HEK293 (cell line): ENCODE measurements around the gene MLLT6.

Experiments used
- CTCF ChIA-PET: fragments of 350-600 bp; formaldehyde crosslinking; extraction: SDS; loops from one replicate; lab custom pipeline; 2021; ENCODE audit warnings: antibody characterized with exemption; lab: Yijun Ruan, JAX
- POLR2A ChIA-PET: fragments of 300-600 bp; formaldehyde crosslinking; extraction: SDS; loops from one replicate; lab custom pipeline; 2020; ENCODE audit warnings: antibody characterized with exemption, inconsistent platforms; lab: Yijun Ruan, JAX
- H3K27ac ChIP-seq: fragments of 200-500 bp; sonication (Bioruptor generic); 2 replicates; pipeline ENCODE4 v1.5.1; 2014; ENCODE audit warnings: low read depth, low read length, control low read depth, inconsistent platforms; ENCODE audit errors: extremely low read depth
- H3K36me3 ChIP-seq, 2 experiments: fragments of 200-500 bp in 1 of 2; sonication (Bioruptor generic) in 1 of 2; 1 replicate in 1 of 2; 2 replicates in 1 of 2; pipeline ENCODE4 v1.5.1; 2014 to 2017; ENCODE audit warnings: inconsistent platforms in 2 of 2, low read length in 2 of 2; ENCODE audit not compliant: control insufficient read depth in 2 of 2, insufficient read depth in 1 of 2
- H3K4me1 ChIP-seq: fragments of 200-500 bp; sonication (Bioruptor generic); 2 replicates; pipeline ENCODE4 v1.5.1; 2014; ENCODE audit warnings: mild to moderate bottlenecking, low read length, inconsistent platforms; ENCODE audit not compliant: control insufficient read depth, insufficient read depth
- H3K4me3 ChIP-seq: 2 replicates; pipeline ENCODE4 v1.5.1; 2011; ENCODE audit warnings: low read depth, mild to moderate bottlenecking, control low read depth, low read length, moderate library complexity
- H3K9me3 ChIP-seq: fragments of 200-500 bp; sonication (Bioruptor generic); 2 replicates; pipeline ENCODE4 v1.5.1; 2014; ENCODE audit warnings: low read depth, low read length, inconsistent platforms; ENCODE audit not compliant: control insufficient read depth, insufficient read depth
- ELK4 ChIP-seq: IDR thresholded peaks from 2 replicates; pipeline ENCODE4 v1.6.1; 2011; ENCODE audit warnings: mild to moderate bottlenecking, low read depth, low read length, borderline replicate concordance
- KLF8 ChIP-seq: fragments of 450-650 bp; formaldehyde crosslinking; IDR thresholded peaks from 2 replicates; pipeline ENCODE4 v1.5.1; 2016; ENCODE audit warnings: missing biosample characterization, missing genetic modification characterization
- MZF1 ChIP-seq: fragments of 450-650 bp; formaldehyde crosslinking; IDR thresholded peaks from 2 replicates; pipeline ENCODE4 v1.5.1; 2017; ENCODE audit warnings: missing biosample characterization, missing genetic modification characterization, borderline replicate concordance
- SCRT1 ChIP-seq: fragments of 450-650 bp; formaldehyde crosslinking; IDR thresholded peaks from 2 replicates; pipeline ENCODE4 v1.5.1; 2016; ENCODE audit warnings: missing biosample characterization, missing genetic modification characterization, borderline replicate concordance
- SCRT2 ChIP-seq: fragments of 450-650 bp; formaldehyde crosslinking; IDR thresholded peaks from 2 replicates; pipeline ENCODE4 v1.5.1; 2016; ENCODE audit warnings: missing biosample characterization, missing genetic modification characterization
- SETDB1 ChIP-seq: IDR thresholded peaks from one replicate; pipeline ENCODE4 v1.6.1; 2017; ENCODE audit warnings: mild to moderate bottlenecking, low read length, moderate library complexity, mixed read lengths; ENCODE audit not compliant: insufficient read length
- SP2 ChIP-seq: fragments of 450-650 bp; formaldehyde crosslinking; IDR thresholded peaks from 2 replicates; pipeline ENCODE4 v1.5.1; 2016; ENCODE audit warnings: missing biosample characterization, missing genetic modification characterization
- YY2 ChIP-seq: fragments of 450-650 bp; formaldehyde crosslinking; IDR thresholded peaks from 2 replicates; pipeline ENCODE4 v1.5.1; 2016; ENCODE audit warnings: missing biosample characterization, missing genetic modification characterization
- ZBTB10 ChIP-seq: fragments of 450-650 bp; formaldehyde crosslinking; IDR thresholded peaks from 2 replicates; pipeline ENCODE4 v1.5.1; 2016; ENCODE audit warnings: missing biosample characterization, missing genetic modification characterization
- ZNF175 ChIP-seq: fragments of 450-650 bp; formaldehyde crosslinking; IDR thresholded peaks from 2 replicates; pipeline ENCODE4 v1.5.1; 2016; ENCODE audit warnings: missing biosample characterization, missing genetic modification characterization
- ZNF24 ChIP-seq: fragments of 450-650 bp; formaldehyde crosslinking; IDR thresholded peaks from 2 replicates; pipeline ENCODE4 v1.5.1; 2016; ENCODE audit warnings: missing biosample characterization, missing genetic modification characterization
- ZNF266 ChIP-seq: fragments of 450-650 bp; formaldehyde crosslinking; IDR thresholded peaks from 2 replicates; pipeline ENCODE4 v1.5.1; 2016; ENCODE audit warnings: missing biosample characterization, missing genetic modification characterization, low read depth
- ZNF302 ChIP-seq: fragments of 450-650 bp; formaldehyde crosslinking; IDR thresholded peaks from 2 replicates; pipeline ENCODE4 v1.5.1; 2016; ENCODE audit warnings: missing biosample characterization, missing genetic modification characterization, low read depth
- ZNF416 ChIP-seq: fragments of 450-650 bp; formaldehyde crosslinking; IDR thresholded peaks from 2 replicates; pipeline ENCODE4 v1.5.1; 2016; ENCODE audit warnings: missing biosample characterization, missing genetic modification characterization
- ZNF433 ChIP-seq: fragments of 450-650 bp; formaldehyde crosslinking; IDR thresholded peaks from 2 replicates; pipeline ENCODE4 v1.5.1; 2016; ENCODE audit warnings: missing biosample characterization, missing genetic modification characterization, low read depth
- ZNF501 ChIP-seq: fragments of 450-650 bp; formaldehyde crosslinking; IDR thresholded peaks from 2 replicates; pipeline ENCODE4 v1.5.1; 2016; ENCODE audit warnings: missing biosample characterization, missing genetic modification characterization
- ZNF585B ChIP-seq: fragments of 450-650 bp; formaldehyde crosslinking; IDR thresholded peaks from 2 replicates; pipeline ENCODE4 v1.5.1; 2016; ENCODE audit warnings: missing biosample characterization, missing genetic modification characterization
- ZNF626 ChIP-seq: fragments of 450-650 bp; sonication (Bioruptor Pico); formaldehyde crosslinking; IDR thresholded peaks from 2 replicates; pipeline ENCODE4 v1.5.1; 2018; ENCODE audit warnings: missing biosample characterization, missing genetic modification characterization, inconsistent platforms
- ZNF658 ChIP-seq: fragments of 450-650 bp; formaldehyde crosslinking; IDR thresholded peaks from 2 replicates; pipeline ENCODE4; 2016; ENCODE audit warnings: missing biosample characterization, missing genetic modification characterization
- TF ChIP-seq, protein P1 (sequence below): fragments of 450-650 bp; IDR thresholded peaks from 2 replicates; pipeline ENCODE4 v1.5.1; 2018; ENCODE audit warnings: missing biosample characterization, mild to moderate bottlenecking, missing genetic modification characterization
- TF ChIP-seq, protein P2 (sequence below): fragments of 450-650 bp; formaldehyde crosslinking; IDR thresholded peaks from 2 replicates; pipeline ENCODE4 v1.5.1; 2016; ENCODE audit warnings: missing biosample characterization, missing genetic modification characterization

MLLT6 gene

DNA sequence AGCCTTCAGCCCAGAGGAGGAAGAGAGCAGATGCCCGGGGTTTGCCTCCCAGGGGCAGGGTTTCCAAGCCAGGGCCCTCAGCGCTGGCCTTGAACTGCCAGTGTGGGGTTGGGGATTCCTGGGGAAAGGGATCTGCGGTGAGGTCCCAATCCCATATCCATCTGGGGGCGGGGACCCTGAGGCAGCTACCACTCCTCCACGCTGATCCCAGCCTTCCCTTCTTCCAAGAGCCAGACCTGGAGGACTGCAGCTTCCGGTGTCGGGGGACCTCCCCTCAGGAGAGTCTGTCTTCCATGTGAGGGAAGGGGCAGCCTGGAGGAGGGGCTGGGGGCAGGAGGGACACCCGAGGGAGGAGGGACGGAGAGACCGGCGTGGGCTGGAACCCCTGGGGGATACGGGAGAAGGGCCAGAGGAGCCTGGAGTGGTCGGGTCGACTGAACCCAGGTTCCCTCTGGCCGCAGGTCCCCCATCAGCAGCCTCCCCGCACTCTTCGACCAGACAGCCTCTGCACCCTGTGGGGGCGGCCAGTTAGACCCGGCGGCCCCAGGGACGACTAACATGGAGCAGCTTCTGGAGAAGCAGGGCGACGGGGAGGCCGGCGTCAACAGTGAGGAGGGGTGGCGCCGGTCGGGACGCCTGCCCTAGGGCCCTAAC lies 14.3 kb downstream of the MLLT6 start (continued):
- no peak for TF ChIP-seq ZNF585B (tag by site-specific recombination)

- no peaks in the 10 kb centered on the region for H3K9me3 ChIP-seq
- no peak overlapping the region for H3K27ac ChIP-seq
- H3K36me3 ChIP-seq: peaks cover 3 to 76% of the 10 kb centered on the region in 2 experiments; a peak in 2 of 3 replicates
- no peak for TF ChIP-seq ZNF626 (tag by site-specific recombination)
- peak; percentile 57; the same call in 1 of the 2 replicates for TF ChIP-seq KLF8 (tag by site-specific recombination)
- TF ChIP-seq SP2 (tag by site-specific recombination): peak; percentile 29
- TF ChIP-seq YY2 (tag by site-specific recombination): no peak
- TF ChIP-seq, protein P1, sequence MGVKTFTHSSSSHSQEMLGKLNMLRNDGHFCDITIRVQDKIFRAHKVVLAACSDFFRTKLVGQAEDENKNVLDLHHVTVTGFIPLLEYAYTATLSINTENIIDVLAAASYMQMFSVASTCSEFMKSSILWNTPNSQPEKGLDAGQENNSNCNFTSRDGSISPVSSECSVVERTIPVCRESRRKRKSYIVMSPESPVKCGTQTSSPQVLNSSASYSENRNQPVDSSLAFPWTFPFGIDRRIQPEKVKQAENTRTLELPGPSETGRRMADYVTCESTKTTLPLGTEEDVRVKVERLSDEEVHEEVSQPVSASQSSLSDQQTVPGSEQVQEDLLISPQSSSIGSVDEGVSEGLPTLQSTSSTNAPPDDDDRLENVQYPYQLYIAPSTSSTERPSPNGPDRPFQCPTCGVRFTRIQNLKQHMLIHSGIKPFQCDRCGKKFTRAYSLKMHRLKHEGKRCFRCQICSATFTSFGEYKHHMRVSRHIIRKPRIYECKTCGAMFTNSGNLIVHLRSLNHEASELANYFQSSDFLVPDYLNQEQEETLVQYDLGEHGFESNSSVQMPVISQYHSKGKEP: 0 out of 2 replicates have a peak, but pooled peaks have one; percentile 27
- peak; percentile 59; the same call in 1 of the 2 replicates for TF ChIP-seq SCRT1 (tag by site-specific recombination)
- no peak for TF ChIP-seq MZF1 (tag by site-specific recombination)
- peak; percentile 59; the same call in 1 of the 2 replicates for TF ChIP-seq SCRT2 (tag by site-specific recombination)
- POLR2A ChIA-PET: interaction anchor here (0.7 to 1.9 kb wide), 3 partner anchors 9 to 11 kb away, joined by 3 to 5 read pairs (median 3); no protein-coding TSS in a partner anchor
- no peaks in the 10 kb centered on the region for H3K4me1 ChIP-seq
- H3K4me3 ChIP-seq: no peak overlapping the region
- CTCF ChIA-PET: interaction anchor here (0.6 to 2.1 kb wide), 3 partner anchors 8 to 46 kb away, joined by 3 to 18 read pairs (median 9); no protein-coding TSS in a partner anchor
Observed at GRCh38 chr17:38719943-38720641, 15.0 kb downstream of the MLLT6 start.

GRCh38 chr17:38720941-38721340 lies 15.9 kb downstream of the MLLT6 start:
- CTCF ChIA-PET: no interaction called here

More at GRCh38 chr17:38720941-38721340, 15.9 kb downstream of the MLLT6 start:
- Histone ChIP-seq H3K9me3 (no peaks in the 10 kb centered on the region), H3K27ac (no peak overlapping the region), H3K36me3 (peaks cover 3 to 71% of the 10 kb centered on the region in 2 experiments; a peak in 2 of 3 replicates), H3K4me1 (no peaks in the 10 kb centered on the region), H3K4me3 (no peak overlapping the region)
- TF ChIP-seq ZNF658 (tag by site-specific recombination): no peak
- no peak for TF ChIP-seq ZNF501 (tag by site-specific recombination)
- TF ChIP-seq ELK4: no peak
- no peak for TF ChIP-seq ZNF175
- no peak for TF ChIP-seq ZBTB10 (tag by site-specific recombination)
- TF ChIP-seq ZNF266: no peak
- no peak for TF ChIP-seq SETDB1
- TF ChIP-seq ZNF433 (tag by site-specific recombination): no peak
- TF ChIP-seq, protein P2, sequence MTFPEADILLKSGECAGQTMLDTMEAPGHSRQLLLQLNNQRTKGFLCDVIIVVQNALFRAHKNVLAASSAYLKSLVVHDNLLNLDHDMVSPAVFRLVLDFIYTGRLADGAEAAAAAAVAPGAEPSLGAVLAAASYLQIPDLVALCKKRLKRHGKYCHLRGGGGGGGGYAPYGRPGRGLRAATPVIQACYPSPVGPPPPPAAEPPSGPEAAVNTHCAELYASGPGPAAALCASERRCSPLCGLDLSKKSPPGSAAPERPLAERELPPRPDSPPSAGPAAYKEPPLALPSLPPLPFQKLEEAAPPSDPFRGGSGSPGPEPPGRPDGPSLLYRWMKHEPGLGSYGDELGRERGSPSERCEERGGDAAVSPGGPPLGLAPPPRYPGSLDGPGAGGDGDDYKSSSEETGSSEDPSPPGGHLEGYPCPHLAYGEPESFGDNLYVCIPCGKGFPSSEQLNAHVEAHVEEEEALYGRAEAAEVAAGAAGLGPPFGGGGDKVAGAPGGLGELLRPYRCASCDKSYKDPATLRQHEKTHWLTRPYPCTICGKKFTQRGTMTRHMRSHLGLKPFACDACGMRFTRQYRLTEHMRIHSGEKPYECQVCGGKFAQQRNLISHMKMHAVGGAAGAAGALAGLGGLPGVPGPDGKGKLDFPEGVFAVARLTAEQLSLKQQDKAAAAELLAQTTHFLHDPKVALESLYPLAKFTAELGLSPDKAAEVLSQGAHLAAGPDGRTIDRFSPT (tag by site-specific recombination): no peak
- no peak for TF ChIP-seq ZNF302
- TF ChIP-seq ZNF416: no peak
- no peak for TF ChIP-seq ZNF24 (tag by site-specific recombination)
- TF ChIP-seq, all 188 proteins: peak for 0
- POLR2A ChIA-PET: interaction anchor here (0.5 kb wide), 1 partner anchor 14 kb away, joined by 3 read pairs; no protein-coding TSS in a partner anchor
